Motor neuron (in vitro differentiated cells): Measurements from ENCODE around the gene EXT2. TPM values are rescaled to one million over a fixed set of nuclear protein-coding genes. Genes with fewer than 3 reads are reported as not detected.

Experiments
- ATAC-seq, 8 experiments: fragments of 200-7000 bp; cut with Tn5 transposase; replicated peaks in 6 of 8; 2 replicates each; pipeline ENCODE4 v1.8.0; 2021; ENCODE audit warnings: mild to moderate bottlenecking in 8 of 8, moderate library complexity in 8 of 8
- H3K27ac ChIP-seq, 2 donors: fragments of 250-450 bp; sonication (Bioruptor Pico); 2 replicates each; pipeline ENCODE4 v1.9.0; 2021; ENCODE audit warnings: antibody characterized with exemption in 2 of 2, mild to moderate bottlenecking in 2 of 2, moderate library complexity in 1 of 2
- H3K4me1 ChIP-seq, 2 donors: fragments of 250-450 bp; sonication (Bioruptor Pico); replicated peaks in 1 of 2; 2 replicates each; pipeline ENCODE4 v1.6.1; 2021; ENCODE audit warnings: antibody characterized with exemption in 2 of 2, mild to moderate bottlenecking in 2 of 2, moderate library complexity in 1 of 2
- H3K4me3 ChIP-seq, 5 donors: fragments of 250-450 bp; sonication (Bioruptor Pico); 2 replicates each; pipeline ENCODE4 v1.9.0; 2021; ENCODE audit warnings: antibody characterized with exemption in 5 of 5, mild to moderate bottlenecking in 5 of 5, moderate library complexity in 4 of 5
- WGBS, 10 experiments: fragments of 450-650 bp; shearing (Covaris generic); methylation state at CpG; one replicate each; pipeline ENCODE4 v1.0.0; 2022; 5-methylcytosine and 5-hydroxymethylcytosine counted together
- in situ Hi-C, 9 experiments: fragments of 400-800 bp; cut with MboI; loops; one replicate each; pipeline ENCODE4 v1.15.0; 2021; ENCODE audit warnings: low sequenced_read_pairs in 9 of 9, low pct_unique_long_range_greater_than_20kb in 2 of 9; ENCODE audit not compliant: unreplicated experiment in 9 of 9
- total RNA-seq, 8 experiments: library from RNA; unstranded; fragments of 300-600 nt; gene quantifications; 2 replicates each; pipeline versions ENCODE4 v1.2.3 to v1.2.4, GENCODE V29; 2022

EXT2 gene
- total RNA-seq, 8 experiments from 2014 or later: 29.3 to 96.9 (median 48.8) TPM

- no peak for ATAC-seq
- Histone ChIP-seq H3K4me3 (no peak overlapping the region), H3K27ac (no peak overlapping the region), H3K4me1 (no peaks in the 10 kb centered on the region)
- 89 to 100% (median 95%) methylated on average over 2 of the region's 2 CpGs; no CpG with 5 or more reads in 1 of the 10 experiments for WGBS, 10 experiments
- in situ Hi-C loops: no loop called here
These were observed 62.9 kb downstream of the EXT2 start for GRCh38 chr11:44158384-44158783.

GRCh38 chr11:44159848-44160721 is 64.6 kb downstream of the EXT2 start:
- no peak overlapping the region for H3K4me3 ChIP-seq
- 70 to 100% (median 83%) methylated on average over 1 of the region's 1 CpG; no CpG with 5 or more reads in 1 of the 10 experiments for WGBS, 10 experiments
- in situ Hi-C loops: no loop called here
- ATAC-seq: no peak
- H3K4me1 ChIP-seq: no peaks in the 10 kb centered on the region
- no peak overlapping the region for H3K27ac ChIP-seq

DNA sequence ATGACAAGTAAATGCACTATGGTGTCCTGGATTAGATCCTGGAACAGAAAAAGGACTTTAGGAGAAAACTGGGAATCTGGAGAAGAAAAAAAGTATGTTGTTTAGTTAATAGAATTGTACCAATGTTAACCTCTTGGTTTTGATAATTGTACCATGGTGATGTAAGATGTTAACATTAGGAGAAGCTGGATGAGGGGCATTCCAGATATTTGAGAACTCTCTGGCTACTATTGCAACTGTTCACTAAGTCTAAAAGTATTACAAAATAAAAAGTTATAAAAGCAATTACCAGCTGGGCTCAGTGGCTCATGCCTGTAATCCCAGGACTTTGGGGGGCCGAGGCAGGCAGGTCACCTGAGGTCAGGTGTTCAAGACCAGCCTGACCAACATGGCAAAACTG is 66.5 kb downstream of the EXT2 start:
- in situ Hi-C loops: no loop called here

DNA sequence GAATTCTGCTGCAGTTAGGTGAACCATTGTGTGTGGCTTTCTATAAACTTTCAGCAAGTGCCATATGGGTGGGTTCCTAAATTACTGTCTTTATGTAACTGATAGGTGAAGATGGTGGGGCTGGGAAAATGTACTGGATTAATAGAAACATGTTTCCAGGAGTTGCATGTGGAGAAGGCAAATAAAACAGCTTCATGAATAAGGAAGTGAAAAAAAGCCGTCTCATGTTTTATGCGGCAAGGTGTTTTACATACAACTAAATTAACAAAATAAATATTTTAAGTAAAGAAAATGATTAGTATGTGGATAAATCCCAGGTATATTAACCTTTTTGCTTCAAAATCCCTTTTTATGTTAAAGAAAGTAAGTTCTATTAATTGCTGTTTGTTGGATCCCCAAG is 67.2 kb downstream of the EXT2 start:
- Histone ChIP-seq H3K27ac (no peak overlapping the region), H3K4me1 (no peaks in the 10 kb centered on the region), H3K4me3 (no peak overlapping the region)
- no peak for ATAC-seq
- in situ Hi-C loops: no loop called here
- WGBS, 10 experiments: 61 to 100% (median 91%) methylated on average over 2 of the region's 2 CpGs; no CpG with 5 or more reads in 2 of the 10 experiments

More for the DNA sequence above, 66.5 kb downstream of the EXT2 start:
- Histone ChIP-seq H3K4me1 (no peaks in the 10 kb centered on the region), H3K27ac (no peak overlapping the region), H3K4me3 (no peak overlapping the region)
- 80 to 100% (median 100%) methylated on average over 1 of the region's 1 CpG; no CpG with 5 or more reads in 7 of the 10 experiments for WGBS, 10 experiments
- no peak for ATAC-seq

GRCh38 chr11:44165432-44165831 is 70.0 kb downstream of the EXT2 start:
- 0 to 100% (median 93%) methylated on average over 1 of the region's 1 CpG; no CpG with 5 or more reads in 3 of the 10 experiments for WGBS, 10 experiments
- H3K27ac ChIP-seq: no peak overlapping the region
- in situ Hi-C loops: no loop called here

DNA sequence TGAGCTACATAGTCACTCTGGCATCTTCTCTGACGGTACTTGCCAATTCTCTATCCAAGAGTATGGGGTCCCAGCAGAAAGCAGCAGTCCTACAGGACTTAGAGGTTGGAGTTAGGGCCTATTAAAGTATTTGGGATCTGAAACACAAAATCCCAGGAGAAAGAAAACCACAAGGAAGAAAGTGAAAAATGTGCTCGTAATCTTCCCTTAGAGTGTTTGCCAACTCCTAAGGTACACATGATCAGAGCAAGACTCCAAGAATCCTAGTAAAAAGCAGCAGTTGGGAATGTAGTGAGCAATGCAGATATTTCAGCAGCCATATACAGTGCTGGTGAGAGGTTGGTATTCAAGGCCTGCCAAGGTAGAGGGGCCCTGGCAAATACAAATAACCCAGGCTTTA is 71.6 kb downstream of the EXT2 start:
- no peak overlapping the region for H3K4me3 ChIP-seq
- H3K27ac ChIP-seq: no peak overlapping the region
- in situ Hi-C loops: no loop called here
- peaks cover 7 to 9% of the 10 kb centered on the region in 2 donors for H3K4me1 ChIP-seq
- ATAC-seq: peak in 1 of 8 experiments; percentile 63
- WGBS, 10 experiments: 50 to 100% (median 100%) methylated on average over 1 to 2 of the region's 2 CpGs; no CpG with 5 or more reads in 2 of the 10 experiments

More at GRCh38 chr11:44165432-44165831, 70.0 kb downstream of the EXT2 start:
- H3K4me1 ChIP-seq: no peaks in the 10 kb centered on the region
- H3K4me3 ChIP-seq: no peak overlapping the region
- ATAC-seq: peak in 1 of 8 experiments; percentile 44

- Histone ChIP-seq H3K27ac (no peak overlapping the region), H3K4me1 (peaks cover 7 to 9% of the 10 kb centered on the region in 2 donors), H3K4me3 (no peak overlapping the region)
- 33 to 96% (median 40%) methylated on average over 1 to 4 of the region's 4 CpGs; no CpG with 5 or more reads in 5 of the 10 experiments for WGBS, 10 experiments
- in situ Hi-C loops: no loop called here
- peak in 2 of 8 experiments; percentile 28 to 38 for ATAC-seq
These were observed 76.0 kb downstream of the EXT2 start for GRCh38 chr11:44171518-44171917.

GRCh38 chr11:44172966-44173365 is 77.5 kb downstream of the EXT2 start:
- WGBS, 10 experiments: 90 to 100% (median 96%) methylated on average over 2 to 3 of the region's 3 CpGs; no CpG with 5 or more reads in 2 of the 10 experiments
- in situ Hi-C loops: no loop called here
- Histone ChIP-seq H3K4me1 (peaks cover 7 to 9% of the 10 kb centered on the region in 2 donors), H3K4me3 (no peak overlapping the region), H3K27ac (no peak overlapping the region)
- no peak for ATAC-seq

DNA sequence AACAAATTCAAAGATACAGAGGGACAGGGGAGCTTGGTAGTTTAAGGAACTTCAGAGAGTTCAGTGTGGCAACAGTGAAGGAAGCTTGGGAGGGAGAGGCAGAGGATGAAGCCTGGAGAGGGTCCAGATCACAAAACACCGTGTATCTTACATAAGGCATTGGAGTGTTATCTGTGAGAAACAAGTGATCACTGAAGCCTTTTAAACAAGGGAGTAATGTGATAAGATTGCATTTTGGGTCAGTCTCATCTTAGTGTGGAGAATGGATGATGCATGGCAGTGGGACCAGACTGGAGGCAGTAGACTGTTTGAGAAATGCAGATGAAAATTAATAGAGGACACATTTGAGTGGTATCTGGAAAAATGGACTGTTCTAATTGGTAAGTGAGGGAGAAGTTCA is 79.4 kb downstream of the EXT2 start:
- WGBS, 10 experiments: 57 to 100% (median 100%) methylated on average over 1 of the region's 1 CpG; no CpG with 5 or more reads in 3 of the 10 experiments
- in situ Hi-C loops: no loop called here
- Histone ChIP-seq H3K4me1 (peaks cover 11 to 16% of the 10 kb centered on the region in 2 donors), H3K4me3 (no peak overlapping the region), H3K27ac (no peak overlapping the region)
- no peak for ATAC-seq

GRCh38 chr11:44176546-44177213 is 81.2 kb downstream of the EXT2 start:
- no peak overlapping the region for H3K27ac ChIP-seq
- H3K4me1 ChIP-seq: peaks cover 5 to 10% of the 10 kb centered on the region in 2 donors
- H3K4me3 ChIP-seq: no peak overlapping the region
- ATAC-seq: no peak
- 46 to 100% (median 86%) methylated on average over 2 to 5 of the region's 5 CpGs; no CpG with 5 or more reads in 1 of the 10 experiments for WGBS, 10 experiments
- in situ Hi-C loops: no loop called here

DNA sequence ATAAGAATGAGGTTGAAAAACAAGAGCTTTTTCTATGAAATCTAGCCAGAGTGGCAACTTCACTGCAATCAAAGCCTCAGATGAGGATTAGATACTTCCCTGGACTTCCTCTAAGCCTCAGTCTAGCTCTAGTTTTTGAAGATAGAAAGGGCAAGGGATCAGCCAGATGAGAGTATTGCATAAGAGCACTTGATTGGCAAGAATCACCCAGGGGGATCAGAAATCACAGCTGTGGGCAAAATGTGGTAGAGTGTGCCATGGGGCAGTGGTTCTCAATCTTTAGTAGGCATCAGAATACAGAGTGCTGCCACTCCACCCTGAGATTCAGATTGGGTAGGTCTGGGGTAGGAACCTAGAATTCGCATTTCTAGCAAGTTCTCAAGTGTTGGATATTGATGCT is 82.4 kb downstream of the EXT2 start:
- H3K4me1 ChIP-seq: peaks cover 4 to 7% of the 10 kb centered on the region in 2 donors
- no peak overlapping the region for H3K4me3 ChIP-seq
- ATAC-seq: no peak
- 83 to 100% methylated on average over 1 of the region's 1 CpG; no CpG with 5 or more reads in 8 of the 10 experiments for WGBS, 10 experiments
- in situ Hi-C loops: no loop called here
- H3K27ac ChIP-seq: no peak overlapping the region

DNA sequence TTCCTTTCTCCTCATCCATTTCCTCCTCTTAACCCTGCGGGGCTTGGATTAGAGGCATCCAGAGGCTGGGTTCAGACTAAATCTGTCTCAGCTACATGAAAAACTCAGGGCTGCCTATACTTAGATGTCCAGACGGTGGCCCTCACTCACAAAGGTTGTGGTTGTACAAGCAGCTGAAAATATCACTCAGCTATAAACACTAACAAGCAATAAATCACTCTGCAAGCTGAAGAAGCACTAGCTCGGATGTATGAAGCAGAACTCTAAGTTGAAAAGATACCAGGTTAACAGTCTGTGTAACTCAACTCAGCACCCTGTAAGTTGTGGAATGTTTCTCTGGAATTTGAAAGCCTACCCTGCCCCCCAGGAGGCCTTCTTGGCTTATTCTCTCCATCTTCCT is 82.9 kb downstream of the EXT2 start:
- Histone ChIP-seq H3K4me3 (no peak overlapping the region), H3K4me1 (peaks cover 4 to 7% of the 10 kb centered on the region in 2 donors), H3K27ac (no peak overlapping the region)
- peak in 5 of 8 experiments; percentile 19 to 47 (median 35) for ATAC-seq
- 33 to 83% (median 70%) methylated on average over 1 to 3 of the region's 3 CpGs; no CpG with 5 or more reads in 3 of the 10 experiments for WGBS, 10 experiments
- in situ Hi-C loops: no loop called here

- 0 to 93% (median 57%) methylated on average over 1 to 4 of the region's 4 CpGs; no CpG with 5 or more reads in 2 of the 10 experiments for WGBS, 10 experiments
These were observed 83.7 kb downstream of the EXT2 start for GRCh38 chr11:44179173-44179572.

More at GRCh38 chr11:44179173-44179572, 83.7 kb downstream of the EXT2 start:
- no peak overlapping the region for H3K27ac ChIP-seq
- in situ Hi-C loops: no loop called here
- ATAC-seq: peak in 3 of 8 experiments; percentile 43 to 91 (median 55)
- H3K4me3 ChIP-seq: no peak overlapping the region
- peaks cover 4 to 7% of the 10 kb centered on the region in 2 donors for H3K4me1 ChIP-seq
